ENCODE measurements around the gene GABRB2.

DNA sequence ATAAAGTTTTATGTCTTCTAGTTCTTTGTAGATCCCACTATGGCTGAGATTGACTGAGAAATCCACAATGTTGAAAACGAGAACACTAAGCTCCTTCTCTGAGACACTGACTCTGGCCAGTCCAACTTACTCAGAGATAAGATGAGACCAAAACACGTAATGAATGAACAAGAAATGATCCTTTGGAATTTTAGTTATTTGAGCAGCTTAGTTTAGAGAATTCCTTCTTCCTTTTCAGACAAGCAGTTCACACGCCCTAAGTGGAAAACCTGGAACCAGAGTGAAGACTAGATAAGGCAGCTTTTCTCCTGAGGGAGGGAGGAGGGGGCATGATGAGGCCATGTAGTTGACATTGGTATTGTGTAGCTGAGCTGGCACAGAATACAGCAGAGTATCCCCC, 139.6 kb downstream of the GABRB2 start:
- TF ChIP-seq GATA2 (IDR thresholded peaks at IDR 0.05; ENCODE audit: low read depth, low read length) (no peak), GATA3 (IDR thresholded peaks at IDR 0.05; ENCODE audit: low read depth, low read length) (no peak)

All from SH-SY5Y (cell line).